ENCODE data around the gene ERMP1.

GRCh38 chr9:5876026-5876425 is 43.1 kb upstream of the ERMP1 start:
- TF ChIP-seq CTCF (IDR thresholded peaks at IDR 0.05; ENCODE audit: low read length) = no peak
- no peak for TF ChIP-seq EZH2 (IDR thresholded peaks at IDR 0.05; ENCODE audit: borderline replicate concordance, low read length)
